K562 (cell line): Measurements from ENCODE around the gene FAM53B. TPM values are rescaled to one million over a fixed set of nuclear protein-coding genes. Genes with fewer than 3 reads are reported as not detected.

Source experiments
- ATAC-seq: fragments of 200-7000 bp; cut with Tn5 transposase; 3 replicates; pipeline ENCODE4 v1.9.1; 2020; ENCODE audit warnings: moderate library complexity
- BruUV-seq: library from RNA; stranded (reverse); fragments of 400-500 nt; replicated peaks from 2 replicates; lab custom pipeline; 2021; lab: Mats Ljungman, UMichigan
- CTCF ChIA-PET: fragments of 300-600 bp; formaldehyde crosslinking; extraction: SDS; loops from one replicate; lab custom pipeline; 2021; ENCODE audit warnings: low intra/inter-chr PET ratio; lab: Yijun Ruan, JAX
- POLR2A ChIA-PET: fragments of 300-600, 350-650 bp; sonication (Branson Sonifier 250); formaldehyde crosslinking; extraction: SDS; loops from one replicate; lab custom pipeline; 2021; ENCODE audit warnings: antibody characterized with exemption, inconsistent platforms; lab: Yijun Ruan, JAX
- DNase-seq, 4 experiments: peaks; one replicate each; pipeline versions ENCODE4 v3.0.0 to v3.0.0-alpha.2; 2011 to 2018; ENCODE audit warnings: low spot score in 3 of 4, mixed read lengths in 3 of 4; ENCODE audit errors: extremely low read depth in 1 of 4
- FAIRE-seq: peaks from 2 replicates; lab custom pipeline; 2011; peaks lifted over from hg19 to GRCh38; lab: Jason Lieb, UNC
- H2AFZ ChIP-seq: 2 replicates; pipeline ENCODE4 v1.6.0; 2011; ENCODE audit warnings: low read depth, low read length, control low read depth, inconsistent platforms
- H3K27ac ChIP-seq: fragments of 200-600 bp; 3 replicates; pipeline ENCODE4 v1.8.0; 2011; ENCODE audit warnings: low read depth, mild to moderate bottlenecking, control low read depth, inconsistent platforms, low read length, moderate library complexity, mixed read lengths; ENCODE audit errors: extremely low read depth
- H3K27me3 ChIP-seq, 2 experiments: fragments of 300-600 bp in 1 of 2; 2 replicates in 1 of 2; 3 replicates in 1 of 2; pipeline versions ENCODE4 v1.6.0 to v1.8.0; 2011; ENCODE audit warnings: inconsistent platforms in 2 of 2, low read length in 2 of 2, mild to moderate bottlenecking in 1 of 2, mixed read lengths in 1 of 2, moderate library complexity in 1 of 2; ENCODE audit not compliant: control insufficient read depth in 2 of 2, insufficient read depth in 2 of 2
- H3K36me3 ChIP-seq: fragments of 300-600 bp; 3 replicates; pipeline ENCODE4 v1.8.0; 2011; ENCODE audit warnings: mild to moderate bottlenecking, low read length, inconsistent platforms; ENCODE audit not compliant: control insufficient read depth, insufficient read depth
- H3K4me1 ChIP-seq, 2 experiments: fragments of 200-600 bp in 1 of 2; replicated peaks in 1 of 2; 2 replicates in 1 of 2; 3 replicates in 1 of 2; pipeline versions ENCODE4 v1.5.1 to v1.8.0; 2011; ENCODE audit warnings: inconsistent platforms in 2 of 2, low read length in 2 of 2, mild to moderate bottlenecking in 1 of 2, mixed read lengths in 1 of 2, moderate library complexity in 1 of 2; ENCODE audit not compliant: control insufficient read depth in 2 of 2, insufficient read depth in 2 of 2
- H3K4me2 ChIP-seq: 2 replicates; pipeline ENCODE4 v1.6.1; 2011; ENCODE audit warnings: low read length, control low read depth, inconsistent platforms, mixed read lengths; ENCODE audit not compliant: insufficient read depth
- H3K4me3 ChIP-seq: fragments of 200-600 bp; sonication (generic), shearing (Covaris generic); 2 replicates; pipeline ENCODE4 v1.5.1; 2016; ENCODE audit warnings: control low read depth, inconsistent platforms
- H3K79me2 ChIP-seq: fragments of 200-600 bp; 3 replicates; pipeline ENCODE4 v1.8.0; 2011; ENCODE audit warnings: low read length, inconsistent platforms; ENCODE audit not compliant: control insufficient read depth, insufficient read depth
- H3K9ac ChIP-seq, 2 experiments: 2 replicates each; pipeline versions ENCODE4 v1.6.0 to v1.6.1; 2011; ENCODE audit warnings: low read depth in 2 of 2, low read length in 2 of 2, control low read depth in 1 of 2, inconsistent platforms in 1 of 2, mild to moderate bottlenecking in 1 of 2, mixed read lengths in 1 of 2; ENCODE audit not compliant: insufficient read depth in 1 of 2
- H3K9me1 ChIP-seq: one replicate; pipeline ENCODE4 v1.6.0; 2011; ENCODE audit warnings: inconsistent platforms, mild to moderate bottlenecking, low read length, moderate library complexity; ENCODE audit not compliant: control insufficient read depth, insufficient read depth
- H3K9me3 ChIP-seq: replicated peaks from 2 replicates; pipeline ENCODE4 v1.5.1; 2011; ENCODE audit warnings: low read depth, low read length, inconsistent platforms; ENCODE audit not compliant: control insufficient read depth, insufficient read depth
- H4K20me1 ChIP-seq: replicated peaks from 2 replicates; pipeline ENCODE4 v1.6.1; 2011; ENCODE audit warnings: low read length, inconsistent platforms, mixed read lengths; ENCODE audit not compliant: control insufficient read depth, insufficient read depth
- CBFB ChIP-seq: sonication (generic); formaldehyde crosslinking; IDR thresholded peaks from 2 replicates; pipeline ENCODE4 v1.4.0; 2020; ENCODE audit warnings: mild to moderate bottlenecking, missing genetic modification reagents
- KAT7 ChIP-seq: sonication (generic); formaldehyde crosslinking; IDR thresholded peaks from 2 replicates; pipeline ENCODE4 v1.8.0; 2022; ENCODE audit warnings: missing genetic modification reagents, mild to moderate bottlenecking, borderline replicate concordance
- NFE2 ChIP-seq: IDR thresholded peaks from 2 replicates; pipeline ENCODE4 v1.6.1; 2014; ENCODE audit warnings: antibody characterized with exemption, low read depth
- SPI1 ChIP-seq: IDR thresholded peaks from 2 replicates; pipeline ENCODE4 v1.6.1; 2011; ENCODE audit warnings: low read depth, low read length, control low read depth, borderline replicate concordance
- WGBS: fragments of 100-300 bp; shearing (Covaris generic); methylation state at CpG from one replicate; pipeline ENCODE4 v1.1.6; 2016; ENCODE audit warnings: low coverage, mixed read lengths; ENCODE audit not compliant: insufficient coverage; ENCODE audit errors: missing lambda C conversion rate; 5-methylcytosine and 5-hydroxymethylcytosine counted together
- in situ Hi-C: fragments of 300-500 bp; cut with MboI; formaldehyde crosslinking; loops from 4 replicates; pipeline ENCODE4 v1.15.0; 2018; ENCODE audit warnings: inconsistent platforms, mixed read lengths
- intact Hi-C: fragments of 100-400 bp; cut with micrococcal nuclease; formaldehyde crosslinking; loops from 2 replicates; pipeline ENCODE4 v1.14.2; 2022
- polyA plus RNA-seq, 8 experiments: library from polyadenylated mRNA; depleted of rRNA in 4 of 8; stranded (reverse) in 5 of 8; unstranded in 3 of 8; fragments of >200 nt; fragmentation: Nextera tagmentation in 2 of 8; fragmentation: Illumina TruSeq in 1 of 8; extraction: Ambion mirVana in 2 of 8; extraction: Trizol in 1 of 8; gene quantifications; 2 replicates each; pipeline versions ENCODE4 v1.2.1 to v1.2.3, GENCODE V29; 2011 to 2014; ENCODE audit warnings: inconsistent platforms in 1 of 8, missing spikeins in 1 of 8
- total RNA-seq, 7 experiments: library from RNA; depleted of rRNA in 6 of 7; stranded (reverse); fragments of >200 nt in 6 of 7; fragmentation: Illumina TruSeq in 2 of 7; extraction: Trizol in 2 of 7; gene quantifications; 2 replicates each; pipeline versions ENCODE4 v1.2.1 to v1.2.3, GENCODE V29; 2011 to 2021; ENCODE audit warnings: low replicate concordance in 1 of 7
- TF ChIP-seq, protein P1 (sequence below): fragments of 450-650 bp; formaldehyde crosslinking; IDR thresholded peaks from 2 replicates; pipeline ENCODE4 v1.4.0; 2022; ENCODE audit warnings: missing genetic modification characterization
- TF ChIP-seq, protein P2 (sequence below): sonication (generic); formaldehyde crosslinking; IDR thresholded peaks from 2 replicates; pipeline ENCODE4 v1.8.1; 2023; ENCODE audit warnings: mild to moderate bottlenecking, missing genetic modification reagents
- TF ChIP-seq, protein P3 (sequence below): IDR thresholded peaks from 2 replicates; pipeline ENCODE4 v1.6.1; 2016; ENCODE audit warnings: missing genetic modification characterization, missing compliant biosample characterization
- TF ChIP-seq, protein P4 (sequence below): fragments of 450-650 bp; formaldehyde crosslinking; IDR thresholded peaks from 2 replicates; pipeline ENCODE4 v1.4.0; 2022; ENCODE audit warnings: mild to moderate bottlenecking, moderate library complexity

FAM53B gene
- total and polyA plus RNA-seq, 9 of the 15 experiments (the other 6 are each of a cell fraction or from before 2014, with no cell fraction given) = 0.03 to 16.5 (median 5.0) TPM

DNA sequence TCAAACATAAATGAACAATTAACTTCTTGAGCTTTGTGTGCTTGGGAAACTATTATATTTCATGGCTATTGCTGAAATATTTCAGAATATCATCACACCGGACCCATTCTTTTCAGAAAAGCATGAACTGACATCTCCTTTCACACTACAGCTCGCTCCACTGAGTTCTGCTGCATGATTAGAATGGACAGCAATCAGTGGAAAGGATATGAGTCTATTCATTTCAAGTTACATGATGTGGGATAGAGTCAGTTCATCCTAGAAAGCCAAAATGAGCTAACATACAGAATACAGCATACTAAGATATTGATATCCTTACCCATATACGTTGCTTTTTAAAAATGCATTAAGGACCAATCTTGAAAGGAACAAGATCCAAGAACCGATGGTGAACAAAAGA, 1.1 kb upstream of the FAM53B start:
- TF ChIP-seq CBFB (CRISPR knock-in tag) = no peak
- TF ChIP-seq, protein P1, sequence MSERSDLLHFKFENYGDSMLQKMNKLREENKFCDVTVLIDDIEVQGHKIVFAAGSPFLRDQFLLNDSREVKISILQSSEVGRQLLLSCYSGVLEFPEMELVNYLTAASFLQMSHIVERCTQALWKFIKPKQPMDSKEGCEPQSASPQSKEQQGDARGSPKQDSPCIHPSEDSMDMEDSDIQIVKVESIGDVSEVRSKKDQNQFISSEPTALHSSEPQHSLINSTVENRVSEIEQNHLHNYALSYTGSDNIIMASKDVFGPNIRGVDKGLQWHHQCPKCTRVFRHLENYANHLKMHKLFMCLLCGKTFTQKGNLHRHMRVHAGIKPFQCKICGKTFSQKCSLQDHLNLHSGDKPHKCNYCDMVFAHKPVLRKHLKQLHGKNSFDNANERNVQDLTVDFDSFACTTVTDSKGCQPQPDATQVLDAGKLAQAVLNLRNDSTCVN (CRISPR knock-in tag) = no peak
- no peak for TF ChIP-seq SPI1
- TF ChIP-seq, protein P2, sequence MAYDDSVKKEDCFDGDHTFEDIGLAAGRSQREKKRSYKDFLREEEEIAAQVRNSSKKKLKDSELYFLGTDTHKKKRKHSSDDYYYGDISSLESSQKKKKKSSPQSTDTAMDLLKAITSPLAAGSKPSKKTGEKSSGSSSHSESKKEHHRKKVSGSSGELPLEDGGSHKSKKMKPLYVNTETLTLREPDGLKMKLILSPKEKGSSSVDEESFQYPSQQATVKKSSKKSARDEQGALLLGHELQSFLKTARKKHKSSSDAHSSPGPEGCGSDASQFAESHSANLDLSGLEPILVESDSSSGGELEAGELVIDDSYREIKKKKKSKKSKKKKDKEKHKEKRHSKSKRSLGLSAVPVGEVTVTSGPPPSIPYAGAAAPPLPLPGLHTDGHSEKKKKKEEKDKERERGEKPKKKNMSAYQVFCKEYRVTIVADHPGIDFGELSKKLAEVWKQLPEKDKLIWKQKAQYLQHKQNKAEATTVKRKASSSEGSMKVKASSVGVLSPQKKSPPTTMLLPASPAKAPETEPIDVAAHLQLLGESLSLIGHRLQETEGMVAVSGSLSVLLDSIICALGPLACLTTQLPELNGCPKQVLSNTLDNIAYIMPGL (CRISPR knock-in tag) = no peak
- no peak for TF ChIP-seq NFE2
- TF ChIP-seq KAT7 (CRISPR knock-in tag) = no peak
- TF ChIP-seq, protein P3, sequence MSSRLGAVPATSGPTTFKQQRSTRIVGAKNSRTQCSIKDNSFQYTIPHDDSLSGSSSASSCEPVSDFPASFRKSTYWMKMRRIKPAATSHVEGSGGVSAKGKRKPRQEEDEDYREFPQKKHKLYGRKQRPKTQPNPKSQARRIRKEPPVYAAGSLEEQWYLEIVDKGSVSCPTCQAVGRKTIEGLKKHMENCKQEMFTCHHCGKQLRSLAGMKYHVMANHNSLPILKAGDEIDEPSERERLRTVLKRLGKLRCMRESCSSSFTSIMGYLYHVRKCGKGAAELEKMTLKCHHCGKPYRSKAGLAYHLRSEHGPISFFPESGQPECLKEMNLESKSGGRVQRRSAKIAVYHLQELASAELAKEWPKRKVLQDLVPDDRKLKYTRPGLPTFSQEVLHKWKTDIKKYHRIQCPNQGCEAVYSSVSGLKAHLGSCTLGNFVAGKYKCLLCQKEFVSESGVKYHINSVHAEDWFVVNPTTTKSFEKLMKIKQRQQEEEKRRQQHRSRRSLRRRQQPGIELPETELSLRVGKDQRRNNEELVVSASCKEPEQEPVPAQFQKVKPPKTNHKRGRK = no peak
- TF ChIP-seq, protein P4, sequence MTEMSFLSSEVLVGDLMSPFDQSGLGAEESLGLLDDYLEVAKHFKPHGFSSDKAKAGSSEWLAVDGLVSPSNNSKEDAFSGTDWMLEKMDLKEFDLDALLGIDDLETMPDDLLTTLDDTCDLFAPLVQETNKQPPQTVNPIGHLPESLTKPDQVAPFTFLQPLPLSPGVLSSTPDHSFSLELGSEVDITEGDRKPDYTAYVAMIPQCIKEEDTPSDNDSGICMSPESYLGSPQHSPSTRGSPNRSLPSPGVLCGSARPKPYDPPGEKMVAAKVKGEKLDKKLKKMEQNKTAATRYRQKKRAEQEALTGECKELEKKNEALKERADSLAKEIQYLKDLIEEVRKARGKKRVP (CRISPR knock-in tag) = no peak
- TF ChIP-seq, all 486 proteins: peak for 0
- H4K20me1 ChIP-seq = 0 out of 2 replicates have a peak, but pooled peaks cover 5% of the 10 kb centered on the region
- no peaks in the 10 kb centered on the region for H3K27me3 ChIP-seq
- no peak for ATAC-seq
- in situ Hi-C loops = loop anchor here (10.0 kb wide), 1 partner anchor 300 kb away; no protein-coding TSS in a partner anchor
- no peaks in the 10 kb centered on the region for H3K9me1 ChIP-seq
- peak overlapping the region; percentile 66; the same call in 1 of the 3 replicates for H3K27ac ChIP-seq
- FAIRE-seq = peak; percentile 59
- no peak overlapping the region for H2AFZ ChIP-seq
- H3K4me1 ChIP-seq = peaks cover 18 to 29% of the 10 kb centered on the region in 2 experiments; a peak in 4 of 5 replicates
- no peak overlapping the region for H3K4me3 ChIP-seq
- CTCF ChIA-PET = interaction anchor here (2.5 to 2.7 kb wide), 2 partner anchors 205 to 214 kb away, joined by 14 to 17 read pairs; no protein-coding TSS in a partner anchor
- intact Hi-C loops = loop anchor here (10.0 kb wide), 1 partner anchor 80 kb away; no protein-coding TSS in a partner anchor
- H3K4me2 ChIP-seq = 0 out of 2 replicates have a peak overlapping the region, but pooled peaks have one; percentile 70
- H3K79me2 ChIP-seq = peaks cover 32% of the 10 kb centered on the region
- peaks cover 14% of the 10 kb centered on the region for H3K36me3 ChIP-seq
- no peaks in the 10 kb centered on the region for H3K9me3 ChIP-seq
- WGBS = 61% methylated on average over 4 of the region's 4 CpGs
- no TSS peak for BruUV-seq
- DNase-seq = no peak
- H3K9ac ChIP-seq = peak overlapping the region in 1 of 2 experiments; percentile 34; a peak in 1 of 4 replicates
- POLR2A ChIA-PET = interaction anchor here (1.1 to 2.5 kb wide), 2 partner anchors 11 to 13 kb away, joined by 4 to 10 read pairs; no protein-coding TSS in a partner anchor
